ENCODE results near the gene ODF4.

DNA sequence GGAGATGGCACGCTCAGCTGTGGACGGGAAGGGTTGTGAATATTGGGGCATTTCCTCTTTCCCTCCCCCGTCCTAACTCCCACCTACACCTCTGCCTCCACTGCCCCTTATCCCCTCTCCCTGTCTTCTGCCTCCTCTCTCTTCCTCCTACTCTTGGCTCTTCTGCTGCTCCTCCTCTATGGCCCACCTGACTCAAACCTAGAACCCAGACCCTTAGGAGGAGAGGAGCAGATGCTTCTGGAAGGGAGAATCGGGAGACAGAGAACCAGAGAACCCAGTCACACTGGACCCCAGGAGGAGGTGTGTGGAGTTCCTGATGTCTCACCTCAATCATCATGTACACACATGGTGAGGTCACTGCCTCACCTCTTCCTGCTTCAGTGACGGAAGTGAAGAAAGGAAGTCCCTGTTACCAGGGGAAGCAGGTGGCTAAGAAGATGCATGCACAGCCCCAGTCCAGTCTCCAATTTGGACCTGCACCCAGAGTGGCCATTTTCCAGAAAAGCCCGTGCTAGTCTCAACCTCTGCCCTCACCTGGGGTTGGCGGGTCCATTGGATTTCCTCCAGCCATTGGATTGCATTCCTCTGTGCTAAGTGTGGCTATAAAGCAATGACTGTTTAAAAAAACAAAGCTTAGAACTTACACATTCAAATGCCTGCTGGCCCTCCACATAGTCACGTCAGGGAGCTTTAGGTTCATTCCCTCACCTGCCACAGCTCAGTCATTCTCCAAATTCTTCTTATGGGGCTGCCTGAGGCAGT lies 54.0 kb downstream of the ODF4 start:
- TF ChIP-seq, protein P1, sequence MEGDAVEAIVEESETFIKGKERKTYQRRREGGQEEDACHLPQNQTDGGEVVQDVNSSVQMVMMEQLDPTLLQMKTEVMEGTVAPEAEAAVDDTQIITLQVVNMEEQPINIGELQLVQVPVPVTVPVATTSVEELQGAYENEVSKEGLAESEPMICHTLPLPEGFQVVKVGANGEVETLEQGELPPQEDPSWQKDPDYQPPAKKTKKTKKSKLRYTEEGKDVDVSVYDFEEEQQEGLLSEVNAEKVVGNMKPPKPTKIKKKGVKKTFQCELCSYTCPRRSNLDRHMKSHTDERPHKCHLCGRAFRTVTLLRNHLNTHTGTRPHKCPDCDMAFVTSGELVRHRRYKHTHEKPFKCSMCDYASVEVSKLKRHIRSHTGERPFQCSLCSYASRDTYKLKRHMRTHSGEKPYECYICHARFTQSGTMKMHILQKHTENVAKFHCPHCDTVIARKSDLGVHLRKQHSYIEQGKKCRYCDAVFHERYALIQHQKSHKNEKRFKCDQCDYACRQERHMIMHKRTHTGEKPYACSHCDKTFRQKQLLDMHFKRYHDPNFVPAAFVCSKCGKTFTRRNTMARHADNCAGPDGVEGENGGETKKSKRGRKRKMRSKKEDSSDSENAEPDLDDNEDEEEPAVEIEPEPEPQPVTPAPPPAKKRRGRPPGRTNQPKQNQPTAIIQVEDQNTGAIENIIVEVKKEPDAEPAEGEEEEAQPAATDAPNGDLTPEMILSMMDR (conservative IDR thresholded peaks at IDR 0.05), result no peak
- TF ChIP-seq EZH2 (IDR thresholded peaks at IDR 0.05; ENCODE audit: low read depth), result no peak

All from PC-9 (cell line).